OCI-LY3 (cell line): ENCODE data around the gene CD38.

Experiments used
- H2AFZ ChIP-seq: fragments of 200-600, 300-600 bp; shearing (Covaris generic); 2 replicates; pipeline ENCODE4 v1.6.0; 2014; ENCODE audit warnings: antibody characterized with exemption, low read depth, low read length
- H3K27ac ChIP-seq: fragments of 200-600, 300-600 bp; sonication (generic); 2 replicates; pipeline ENCODE4 v1.5.1; 2014; ENCODE audit warnings: mild to moderate bottlenecking, low read length, moderate library complexity, mixed read lengths
- H3K27me3 ChIP-seq: fragments of 200-600, 300-600 bp; sonication (generic); 2 replicates; pipeline ENCODE4 v1.6.1; 2014; ENCODE audit warnings: low read depth, low read length, mixed read lengths
- H3K36me3 ChIP-seq: fragments of 200-600, 300-600 bp; sonication (generic); replicated peaks from 2 replicates; pipeline ENCODE3; 2014; ENCODE audit warnings: low read depth, low read length, mixed read lengths
- H3K4me1 ChIP-seq: fragments of 300-600, 200-600 bp; sonication (generic); 2 replicates; pipeline ENCODE4 v1.6.1; 2014; ENCODE audit warnings: low read length, mixed read lengths
- H3K4me2 ChIP-seq: fragments of 200-600, 300-600 bp; sonication (generic); 2 replicates; pipeline ENCODE4 v1.6.1; 2014; ENCODE audit warnings: low read length, mixed read lengths
- H3K4me3 ChIP-seq: fragments of 300-600, 200-600 bp; sonication (generic); 2 replicates; pipeline ENCODE4 v1.5.1; 2014; ENCODE audit warnings: antibody characterized with exemption, mild to moderate bottlenecking, low read length, moderate library complexity
- H3K79me2 ChIP-seq: fragments of 300-600, 200-600 bp; shearing (Covaris generic); 2 replicates; pipeline ENCODE4 v1.6.1; 2014; ENCODE audit warnings: mild to moderate bottlenecking, low read length, mixed read lengths
- H3K9ac ChIP-seq: fragments of 300-600, 200-600 bp; shearing (Covaris generic); 2 replicates; pipeline ENCODE4 v1.6.0; 2014; ENCODE audit warnings: mild to moderate bottlenecking, low read length, moderate library complexity
- H3K9me3 ChIP-seq: fragments of 200-600, 300-600 bp; shearing (Covaris generic); 2 replicates; pipeline ENCODE4 v1.6.1; 2014; ENCODE audit warnings: low read length, mixed read lengths; ENCODE audit not compliant: insufficient read depth
- H4K20me1 ChIP-seq: fragments of 200-600, 300-600 bp; sonication (generic); 2 replicates; pipeline ENCODE4 v1.6.1; 2016; ENCODE audit warnings: low read length, mixed read lengths; ENCODE audit not compliant: insufficient read depth
- CTCF ChIP-seq: fragments of 200-600, 300-600 bp; sonication (generic); IDR thresholded peaks from 2 replicates; pipeline ENCODE4 v1.5.1; 2014; ENCODE audit warnings: antibody characterized with exemption, low read length, low read depth
- EZH2phosphoT487 ChIP-seq: fragments of 200-600 bp; shearing (Covaris generic); IDR thresholded peaks from 2 replicates; pipeline ENCODE4 v1.6.1; 2018; ENCODE audit warnings: antibody characterized with exemption, mixed run types, low read depth

CD38 gene

GRCh38 chr4:15882675-15883086, 104.6 kb downstream of the CD38 start:
- Histone ChIP-seq H3K9ac (no peak overlapping the region), H3K9me3 (no peaks in the 10 kb centered on the region), H3K4me2 (no peak overlapping the region), H3K27ac (no peak overlapping the region), H3K27me3 (peaks cover 5% of the 10 kb centered on the region; the same call in 1 of the 2 replicates), H4K20me1 (no peaks in the 10 kb centered on the region), H2AFZ (no peak overlapping the region), H3K36me3 (no peaks in the 10 kb centered on the region), H3K4me1 (peaks cover 7% of the 10 kb centered on the region), H3K79me2 (no peaks in the 10 kb centered on the region), H3K4me3 (no peak overlapping the region)
- TF ChIP-seq EZH2phosphoT487 (no peak), CTCF (peak; percentile 88)

- H3K27ac ChIP-seq = no peak overlapping the region
- H3K4me2 ChIP-seq = no peak overlapping the region
- H3K4me1 ChIP-seq = peaks cover 7% of the 10 kb centered on the region
- no peaks in the 10 kb centered on the region for H4K20me1 ChIP-seq
- H3K27me3 ChIP-seq = peaks cover 5% of the 10 kb centered on the region; the same call in 1 of the 2 replicates
- no peaks in the 10 kb centered on the region for H3K9me3 ChIP-seq
- H3K4me3 ChIP-seq = no peak overlapping the region
- H3K9ac ChIP-seq = no peak overlapping the region
- no peaks in the 10 kb centered on the region for H3K79me2 ChIP-seq
- TF ChIP-seq CTCF = no peak
- no peak for TF ChIP-seq EZH2phosphoT487
- H2AFZ ChIP-seq = no peak overlapping the region
- no peaks in the 10 kb centered on the region for H3K36me3 ChIP-seq
Observed at GRCh38 chr4:15883610-15884243, 105.6 kb downstream of the CD38 start.

- Histone ChIP-seq H3K4me1 (peaks cover 7% of the 10 kb centered on the region), H3K9ac (no peak overlapping the region), H3K27me3 (peaks cover 5% of the 10 kb centered on the region; the same call in 1 of the 2 replicates), H4K20me1 (no peaks in the 10 kb centered on the region), H2AFZ (no peak overlapping the region), H3K9me3 (no peaks in the 10 kb centered on the region), H3K36me3 (no peaks in the 10 kb centered on the region), H3K4me3 (no peak overlapping the region), H3K79me2 (no peaks in the 10 kb centered on the region), H3K27ac (no peak overlapping the region), H3K4me2 (no peak overlapping the region)
- TF ChIP-seq EZH2phosphoT487 = no peak
Observed at GRCh38 chr4:15884666-15885065, 106.5 kb downstream of the CD38 start.

- no peaks in the 10 kb centered on the region for H3K9me3 ChIP-seq
- no peak overlapping the region for H2AFZ ChIP-seq
- no peak overlapping the region for H3K27ac ChIP-seq
- H3K9ac ChIP-seq = no peak overlapping the region
- H3K4me1 ChIP-seq = peaks cover 7% of the 10 kb centered on the region
- H3K79me2 ChIP-seq = no peaks in the 10 kb centered on the region
- peaks cover 5% of the 10 kb centered on the region; the same call in 1 of the 2 replicates for H3K27me3 ChIP-seq
- H4K20me1 ChIP-seq = no peaks in the 10 kb centered on the region
- H3K36me3 ChIP-seq = no peaks in the 10 kb centered on the region
- no peak overlapping the region for H3K4me2 ChIP-seq
- H3K4me3 ChIP-seq = no peak overlapping the region
- TF ChIP-seq EZH2phosphoT487 (no peak), CTCF (no peak)
Observed at GRCh38 chr4:15885422-15885821, 107.3 kb downstream of the CD38 start.
